Measurements from ENCODE around the gene MTX3.

The MTX3 gene

DNA sequence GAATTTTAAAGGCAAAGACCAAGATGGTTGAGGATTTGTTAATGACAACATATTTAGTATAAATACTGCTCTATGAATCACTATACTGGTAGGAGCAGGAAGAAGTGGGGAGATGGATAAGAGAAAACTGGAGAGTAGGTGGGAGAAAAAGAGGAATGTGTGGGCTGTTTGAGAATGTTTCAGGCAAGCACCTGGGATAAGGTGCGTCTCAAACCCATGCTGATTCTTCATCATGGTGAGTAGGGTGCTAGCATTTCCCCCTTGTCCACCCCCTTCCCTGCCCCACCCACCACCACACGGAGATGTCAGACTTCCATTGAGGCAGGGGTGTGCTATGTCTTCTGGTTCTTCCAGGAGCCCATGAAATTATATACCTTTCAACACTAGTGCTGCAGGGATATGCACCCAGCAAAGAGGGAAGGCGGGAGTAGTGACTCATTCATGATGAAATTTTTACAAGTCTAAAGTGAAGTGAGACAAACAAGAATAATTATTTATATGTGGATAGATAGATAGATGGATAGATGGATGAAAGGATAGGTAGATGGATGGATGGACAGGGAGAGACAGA lies 54.3 kb downstream of the MTX3 start:
- Histone ChIP-seq H3K4me3 (ENCODE audit: low read depth, low read length) (no peak overlapping the region), H3K27ac (ENCODE audit: extremely low read depth, low read depth, low read length) (no peak overlapping the region), H3K9me3 (ENCODE audit: control insufficient read depth, insufficient read depth, low read depth, low read length) (no peaks in the 10 kb centered on the region), H3K36me3 (ENCODE audit: control insufficient read depth in 2 of 2, insufficient read depth in 1 of 2, low read length in 2 of 2) (no peaks in the 10 kb centered on the region), H3K4me1 (ENCODE audit: control insufficient read depth, insufficient read depth, low read length) (no peaks in the 10 kb centered on the region)
- CTCF ChIA-PET, result no interaction called here
- POLR2A ChIA-PET, result no interaction called here
- TF ChIP-seq EGR2 (tag by site-specific recombination; IDR thresholded peaks at IDR 0.05; ENCODE audit: low read depth) (peak; percentile 66; the same call in 1 of the 2 replicates), ZFHX2 (tag by site-specific recombination; conservative IDR thresholded peaks at IDR 0.05) (peak; percentile 66), ZNF747 (tag by site-specific recombination; IDR thresholded peaks at IDR 0.05) (no peak), ZNF585B (tag by site-specific recombination; IDR thresholded peaks at IDR 0.05) (no peak), ZNF112 (tag by site-specific recombination; IDR thresholded peaks at IDR 0.05) (no peak), ZNF514 (tag by site-specific recombination; IDR thresholded peaks at IDR 0.05) (no peak), ZBTB21 (tag by site-specific recombination; IDR thresholded peaks at IDR 0.05) (peak; percentile 50; the same call in 1 of the 2 replicates), MZF1 (tag by site-specific recombination; IDR thresholded peaks at IDR 0.05; ENCODE audit: borderline replicate concordance) (0 out of 2 replicates have a peak, but pooled peaks have one; percentile 54), SALL2 (tag by site-specific recombination; IDR thresholded peaks at IDR 0.05; ENCODE audit: borderline replicate concordance) (no peak), ZNF792 (tag by site-specific recombination; IDR thresholded peaks at IDR 0.05) (no peak), ZNF366 (tag by site-specific recombination; conservative IDR thresholded peaks at IDR 0.05) (peak; percentile 49), ZNF335 (tag by site-specific recombination; conservative IDR thresholded peaks at IDR 0.05) (0 out of 2 replicates have a peak, but pooled peaks have one; percentile 16)
- TF ChIP-seq, protein P1, sequence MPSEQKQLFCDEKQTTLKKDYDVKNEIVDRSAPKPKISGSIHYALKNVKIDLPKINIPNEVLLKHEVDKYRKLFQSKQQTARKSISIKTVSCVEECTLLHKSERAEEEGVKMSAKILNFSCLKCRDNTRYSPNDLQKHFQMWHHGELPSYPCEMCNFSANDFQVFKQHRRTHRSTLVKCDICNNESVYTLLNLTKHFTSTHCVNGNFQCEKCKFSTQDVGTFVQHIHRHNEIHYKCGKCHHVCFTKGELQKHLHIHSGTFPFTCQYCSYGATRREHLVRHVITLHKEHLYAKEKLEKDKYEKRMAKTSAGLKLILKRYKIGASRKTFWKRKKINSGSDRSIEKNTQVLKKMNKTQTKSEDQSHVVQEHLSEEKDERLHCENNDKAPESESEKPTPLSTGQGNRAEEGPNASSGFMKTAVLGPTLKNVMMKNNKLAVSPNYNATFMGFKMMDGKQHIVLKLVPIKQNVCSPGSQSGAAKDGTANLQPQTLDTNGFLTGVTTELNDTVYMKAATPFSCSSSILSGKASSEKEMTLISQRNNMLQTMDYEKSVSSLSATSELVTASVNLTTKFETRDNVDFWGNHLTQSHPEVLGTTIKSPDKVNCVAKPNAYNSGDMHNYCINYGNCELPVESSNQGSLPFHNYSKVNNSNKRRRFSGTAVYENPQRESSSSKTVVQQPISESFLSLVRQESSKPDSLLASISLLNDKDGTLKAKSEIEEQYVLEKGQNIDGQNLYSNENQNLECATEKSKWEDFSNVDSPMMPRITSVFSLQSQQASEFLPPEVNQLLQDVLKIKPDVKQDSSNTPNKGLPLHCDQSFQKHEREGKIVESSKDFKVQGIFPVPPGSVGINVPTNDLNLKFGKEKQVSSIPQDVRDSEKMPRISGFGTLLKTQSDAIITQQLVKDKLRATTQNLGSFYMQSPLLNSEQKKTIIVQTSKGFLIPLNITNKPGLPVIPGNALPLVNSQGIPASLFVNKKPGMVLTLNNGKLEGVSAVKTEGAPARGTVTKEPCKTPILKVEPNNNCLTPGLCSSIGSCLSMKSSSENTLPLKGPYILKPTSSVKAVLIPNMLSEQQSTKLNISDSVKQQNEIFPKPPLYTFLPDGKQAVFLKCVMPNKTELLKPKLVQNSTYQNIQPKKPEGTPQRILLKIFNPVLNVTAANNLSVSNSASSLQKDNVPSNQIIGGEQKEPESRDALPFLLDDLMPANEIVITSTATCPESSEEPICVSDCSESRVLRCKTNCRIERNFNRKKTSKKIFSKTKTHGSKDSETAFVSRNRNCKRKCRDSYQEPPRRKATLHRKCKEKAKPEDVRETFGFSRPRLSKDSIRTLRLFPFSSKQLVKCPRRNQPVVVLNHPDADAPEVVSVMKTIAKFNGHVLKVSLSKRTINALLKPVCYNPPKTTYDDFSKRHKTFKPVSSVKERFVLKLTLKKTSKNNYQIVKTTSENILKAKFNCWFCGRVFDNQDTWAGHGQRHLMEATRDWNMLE (tag by site-specific recombination; conservative IDR thresholded peaks at IDR 0.05; ENCODE audit: low read depth), result 0 out of 2 replicates have a peak, but pooled peaks have one; percentile 23
- TF ChIP-seq, protein P2, sequence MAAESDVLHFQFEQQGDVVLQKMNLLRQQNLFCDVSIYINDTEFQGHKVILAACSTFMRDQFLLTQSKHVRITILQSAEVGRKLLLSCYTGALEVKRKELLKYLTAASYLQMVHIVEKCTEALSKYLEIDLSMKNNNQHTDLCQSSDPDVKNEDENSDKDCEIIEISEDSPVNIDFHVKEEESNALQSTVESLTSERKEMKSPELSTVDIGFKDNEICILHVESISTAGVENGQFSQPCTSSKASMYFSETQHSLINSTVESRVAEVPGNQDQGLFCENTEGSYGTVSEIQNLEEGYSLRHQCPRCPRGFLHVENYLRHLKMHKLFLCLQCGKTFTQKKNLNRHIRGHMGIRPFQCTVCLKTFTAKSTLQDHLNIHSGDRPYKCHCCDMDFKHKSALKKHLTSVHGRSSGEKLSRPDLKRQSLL (tag by site-specific recombination; IDR thresholded peaks at IDR 0.05), result no peak
- TF ChIP-seq, protein P3, sequence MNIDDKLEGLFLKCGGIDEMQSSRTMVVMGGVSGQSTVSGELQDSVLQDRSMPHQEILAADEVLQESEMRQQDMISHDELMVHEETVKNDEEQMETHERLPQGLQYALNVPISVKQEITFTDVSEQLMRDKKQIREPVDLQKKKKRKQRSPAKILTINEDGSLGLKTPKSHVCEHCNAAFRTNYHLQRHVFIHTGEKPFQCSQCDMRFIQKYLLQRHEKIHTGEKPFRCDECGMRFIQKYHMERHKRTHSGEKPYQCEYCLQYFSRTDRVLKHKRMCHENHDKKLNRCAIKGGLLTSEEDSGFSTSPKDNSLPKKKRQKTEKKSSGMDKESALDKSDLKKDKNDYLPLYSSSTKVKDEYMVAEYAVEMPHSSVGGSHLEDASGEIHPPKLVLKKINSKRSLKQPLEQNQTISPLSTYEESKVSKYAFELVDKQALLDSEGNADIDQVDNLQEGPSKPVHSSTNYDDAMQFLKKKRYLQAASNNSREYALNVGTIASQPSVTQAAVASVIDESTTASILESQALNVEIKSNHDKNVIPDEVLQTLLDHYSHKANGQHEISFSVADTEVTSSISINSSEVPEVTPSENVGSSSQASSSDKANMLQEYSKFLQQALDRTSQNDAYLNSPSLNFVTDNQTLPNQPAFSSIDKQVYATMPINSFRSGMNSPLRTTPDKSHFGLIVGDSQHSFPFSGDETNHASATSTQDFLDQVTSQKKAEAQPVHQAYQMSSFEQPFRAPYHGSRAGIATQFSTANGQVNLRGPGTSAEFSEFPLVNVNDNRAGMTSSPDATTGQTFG (tag by site-specific recombination; IDR thresholded peaks at IDR 0.05; ENCODE audit: borderline replicate concordance), result no peak
- TF ChIP-seq, protein P4, sequence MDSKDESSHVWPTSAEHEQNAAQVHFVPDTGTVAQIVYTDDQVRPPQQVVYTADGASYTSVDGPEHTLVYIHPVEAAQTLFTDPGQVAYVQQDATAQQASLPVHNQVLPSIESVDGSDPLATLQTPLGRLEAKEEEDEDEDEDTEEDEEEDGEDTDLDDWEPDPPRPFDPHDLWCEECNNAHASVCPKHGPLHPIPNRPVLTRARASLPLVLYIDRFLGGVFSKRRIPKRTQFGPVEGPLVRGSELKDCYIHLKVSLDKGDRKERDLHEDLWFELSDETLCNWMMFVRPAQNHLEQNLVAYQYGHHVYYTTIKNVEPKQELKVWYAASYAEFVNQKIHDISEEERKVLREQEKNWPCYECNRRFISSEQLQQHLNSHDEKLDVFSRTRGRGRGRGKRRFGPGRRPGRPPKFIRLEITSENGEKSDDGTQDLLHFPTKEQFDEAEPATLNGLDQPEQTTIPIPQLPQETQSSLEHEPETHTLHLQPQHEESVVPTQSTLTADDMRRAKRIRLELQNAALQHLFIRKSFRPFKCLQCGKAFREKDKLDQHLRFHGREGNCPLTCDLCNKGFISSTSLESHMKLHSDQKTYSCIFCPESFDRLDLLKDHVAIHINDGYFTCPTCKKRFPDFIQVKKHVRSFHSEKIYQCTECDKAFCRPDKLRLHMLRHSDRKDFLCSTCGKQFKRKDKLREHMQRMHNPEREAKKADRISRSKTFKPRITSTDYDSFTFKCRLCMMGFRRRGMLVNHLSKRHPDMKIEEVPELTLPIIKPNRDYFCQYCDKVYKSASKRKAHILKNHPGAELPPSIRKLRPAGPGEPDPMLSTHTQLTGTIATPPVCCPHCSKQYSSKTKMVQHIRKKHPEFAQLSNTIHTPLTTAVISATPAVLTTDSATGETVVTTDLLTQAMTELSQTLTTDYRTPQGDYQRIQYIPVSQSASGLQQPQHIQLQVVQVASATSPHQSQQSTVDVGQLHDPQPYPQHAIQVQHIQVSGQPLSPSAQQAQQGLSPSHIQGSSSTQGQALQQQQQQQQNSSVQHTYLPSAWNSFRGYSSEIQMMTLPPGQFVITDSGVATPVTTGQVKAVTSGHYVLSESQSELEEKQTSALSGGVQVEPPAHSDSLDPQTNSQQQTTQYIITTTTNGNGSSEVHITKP (tag by site-specific recombination; IDR thresholded peaks at IDR 0.05), result 0 out of 2 replicates have a peak, but pooled peaks have one; percentile 7
